Lung (tissue), 12 donors: Measurements from ENCODE around the gene CPLX1. TPM values are rescaled to one million over a fixed set of nuclear protein-coding genes. Genes with fewer than 3 reads are reported as not detected.

Experiments used
- ATAC-seq: fragments of 200-7000 bp; cut with Tn5 transposase; one replicate; pipeline ENCODE4 v1.9.1; 2020; ENCODE audit warnings: moderate number of reproducible peaks; ENCODE audit not compliant: insufficient read depth, low FRiP score
- DNase-seq, 3 donors: peaks; one replicate each; pipeline ENCODE4 v3.0.0-alpha.2; 2013 to 2017
- H3K27ac ChIP-seq, 2 donors: one replicate each; pipeline ENCODE4 v1.5.1; 2013; ENCODE audit warnings: mild to moderate bottlenecking in 2 of 2, moderate library complexity in 2 of 2, control low read depth in 1 of 2, inconsistent platforms in 1 of 2, low read depth in 1 of 2, low read length in 1 of 2
- H3K27me3 ChIP-seq, 3 donors: one replicate each; pipeline ENCODE4 v1.5.1; 2013; ENCODE audit warnings: low read length in 2 of 3; ENCODE audit not compliant: control insufficient read depth in 3 of 3, insufficient read depth in 3 of 3
- H3K36me3 ChIP-seq, 4 donors: one replicate each; pipeline ENCODE4 v1.5.1; 2013; ENCODE audit warnings: low read length in 4 of 4, mild to moderate bottlenecking in 1 of 4, moderate library complexity in 1 of 4; ENCODE audit not compliant: control insufficient read depth in 4 of 4, insufficient read depth in 4 of 4
- H3K4me1 ChIP-seq, 5 donors: one replicate each; pipeline ENCODE4 v1.5.1; 2013; ENCODE audit warnings: low read length in 5 of 5, mild to moderate bottlenecking in 2 of 5, moderate library complexity in 1 of 5; ENCODE audit not compliant: control insufficient read depth in 5 of 5, insufficient read depth in 5 of 5
- H3K4me3 ChIP-seq: one replicate; pipeline ENCODE4 v1.5.1; 2013; ENCODE audit warnings: mild to moderate bottlenecking, control low read depth, moderate library complexity
- H3K9ac ChIP-seq, 2 donors: one replicate each; pipeline ENCODE4 v1.5.1; 2013; ENCODE audit warnings: low read length in 2 of 2, control low read depth in 1 of 2; ENCODE audit not compliant: insufficient read depth in 1 of 2
- H3K9me3 ChIP-seq, 4 donors: one replicate each; pipeline ENCODE4 v1.5.1; 2013; ENCODE audit warnings: low read length in 3 of 4, mild to moderate bottlenecking in 1 of 4, moderate library complexity in 1 of 4; ENCODE audit not compliant: control insufficient read depth in 4 of 4, insufficient read depth in 3 of 4
- CTCF ChIP-seq: IDR thresholded peaks from 2 replicates; pipeline ENCODE4 v1.5.1; 2012; ENCODE audit warnings: mild to moderate bottlenecking; ENCODE audit errors: control extremely low read depth, extremely low read depth
- WGBS, 2 donors: extraction: QIAGEN DNeasy Blood & Tissue Kit; methylation state at CpG; one replicate each; pipeline ENCODE4 v1.1.7; 2013; 5-methylcytosine and 5-hydroxymethylcytosine counted together
- polyA plus RNA-seq, 2 donors: library from polyadenylated mRNA; stranded (reverse); fragments of 200-250 nt; gene quantifications; one replicate each; pipeline ENCODE4 v1.2.1, GENCODE V29; 2013
- total RNA-seq, 2 donors: library from RNA; depleted of rRNA in 1 of 2; stranded (reverse); fragments of >200 nt in 1 of 2; gene quantifications; one replicate each; pipeline ENCODE4 v1.2.1, GENCODE V29; 2014 to 2021
- donor health status: control.
- donor health status: control.
- donor health status: Bipolar disorder and iron deficiency.
- donor health status: healthy.
- donor health status: DM: yes; HTN: yes; CAD: no.

CPLX1 gene
- total and polyA plus RNA-seq, 4 donors = 1.1 to 3.9 (median 2.1) TPM

GRCh38 chr4:789571-790465 lies 36.1 kb downstream of the CPLX1 start:
- Histone ChIP-seq H3K9ac (no peak overlapping the region), H3K27ac (no peak overlapping the region), H3K4me1 (peaks cover 0 to 18% (median 8%) of the 10 kb centered on the region in 5 donors), H3K4me3 (no peak overlapping the region), H3K9me3 (peaks cover 0 to 2% (median 0%) of the 10 kb centered on the region in 4 donors), H3K36me3 (no peaks in the 10 kb centered on the region), H3K27me3 (peaks cover 13 to 45% (median 33%) of the 10 kb centered on the region in 3 donors)
- ATAC-seq = no peak
- TF ChIP-seq CTCF = no peak
- DNase-seq = no peak
- 80 to 91% methylated on average over 19 to 27 of the region's 27 CpGs for WGBS, 2 donors

- Histone ChIP-seq H3K9ac (no peak overlapping the region), H3K27me3 (peaks cover 13 to 39% (median 29%) of the 10 kb centered on the region in 3 donors), H3K27ac (no peak overlapping the region), H3K4me3 (no peak overlapping the region), H3K36me3 (no peaks in the 10 kb centered on the region), H3K4me1 (peaks cover 0 to 17% (median 8%) of the 10 kb centered on the region in 5 donors), H3K9me3 (peaks cover 0 to 2% (median 0%) of the 10 kb centered on the region in 4 donors)
- ATAC-seq (no peak), DNase-seq (no peak)
- 76 to 79% methylated on average over 18 of the region's 18 CpGs for WGBS, 2 donors
- no peak for TF ChIP-seq CTCF
Measured at GRCh38 chr4:788636-789297, 37.2 kb downstream of the CPLX1 start.

GRCh38 chr4:788006-788635 lies 37.8 kb downstream of the CPLX1 start:
- peaks cover 0 to 2% (median 0%) of the 10 kb centered on the region in 4 donors for H3K9me3 ChIP-seq
- peaks cover 0 to 17% (median 8%) of the 10 kb centered on the region in 5 donors for H3K4me1 ChIP-seq
- DNase-seq = no peak
- 84 to 90% methylated on average over 19 of the region's 19 CpGs for WGBS, 2 donors
- ATAC-seq = no peak
- no peaks in the 10 kb centered on the region for H3K36me3 ChIP-seq
- no peak overlapping the region for H3K27ac ChIP-seq
- no peak overlapping the region for H3K9ac ChIP-seq
- H3K4me3 ChIP-seq = no peak overlapping the region
- no peak for TF ChIP-seq CTCF
- H3K27me3 ChIP-seq = peaks cover 13 to 35% (median 22%) of the 10 kb centered on the region in 3 donors
